ENCODE results near the gene LSS. TPM values are rescaled to one million over a fixed set of nuclear protein-coding genes. Genes with fewer than 3 reads are reported as not detected.

The LSS gene
- total and polyA plus RNA-seq, 2 donors from 2014 or later, result 15.8 to 24.6 TPM

DNA sequence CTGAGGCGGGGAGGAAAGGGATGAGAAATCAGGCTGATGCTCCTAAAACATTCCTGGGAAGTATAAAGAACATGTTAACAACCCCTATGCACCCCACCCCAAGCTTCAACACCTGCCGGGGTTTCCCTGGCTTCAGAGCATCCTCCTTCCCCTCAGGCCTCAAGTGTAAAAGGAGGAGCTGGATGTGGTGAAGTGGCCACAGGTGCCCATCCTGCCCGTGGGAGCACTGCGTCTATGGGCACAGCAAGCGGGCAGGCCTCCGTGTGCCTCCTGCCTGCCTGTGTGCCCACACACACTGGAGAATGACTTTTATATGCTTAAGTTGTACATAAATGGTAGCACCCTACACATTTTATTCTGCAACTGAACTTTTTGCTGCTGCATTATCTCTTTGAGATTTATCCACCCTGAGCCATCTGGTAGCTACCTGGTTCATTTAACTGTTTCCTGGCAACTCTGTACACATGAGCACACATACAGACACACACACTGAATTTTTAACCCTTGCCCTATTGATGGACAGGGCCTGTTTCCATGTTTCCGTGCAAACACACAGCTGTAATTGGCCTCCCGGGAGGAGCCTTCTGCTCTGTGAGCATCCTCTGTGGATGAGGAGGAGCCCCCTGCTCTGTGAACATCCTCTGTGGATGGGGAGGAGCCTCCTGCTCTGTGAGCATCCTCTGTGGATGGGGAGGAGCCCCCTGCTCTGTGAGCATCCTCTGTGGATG lies 59.8 kb downstream of the LSS start:
- Histone ChIP-seq H3K9ac (ENCODE audit: low read length in 3 of 3) (no peak overlapping the region), H3K4me3 (ENCODE audit: low read length in 3 of 3) (no peak overlapping the region), H3K9me3 (ENCODE audit: control insufficient read depth in 2 of 3, insufficient read depth in 1 of 3, low read length in 3 of 3) (no peaks in the 10 kb centered on the region), H3K27ac (ENCODE audit: low read depth in 2 of 2, low read length in 2 of 2) (no peak overlapping the region), H3K27me3 (ENCODE audit: control insufficient read depth, insufficient read depth, low read length) (no peaks in the 10 kb centered on the region), H3K36me3 (ENCODE audit: control insufficient read depth in 2 of 3, insufficient read depth in 3 of 3, low read length in 3 of 3) (no peaks in the 10 kb centered on the region), H3K4me1 (ENCODE audit: control insufficient read depth in 2 of 3, insufficient read depth in 2 of 3, low read depth in 1 of 3, low read length in 3 of 3) (no peaks in the 10 kb centered on the region)
- TF ChIP-seq, protein P1, sequence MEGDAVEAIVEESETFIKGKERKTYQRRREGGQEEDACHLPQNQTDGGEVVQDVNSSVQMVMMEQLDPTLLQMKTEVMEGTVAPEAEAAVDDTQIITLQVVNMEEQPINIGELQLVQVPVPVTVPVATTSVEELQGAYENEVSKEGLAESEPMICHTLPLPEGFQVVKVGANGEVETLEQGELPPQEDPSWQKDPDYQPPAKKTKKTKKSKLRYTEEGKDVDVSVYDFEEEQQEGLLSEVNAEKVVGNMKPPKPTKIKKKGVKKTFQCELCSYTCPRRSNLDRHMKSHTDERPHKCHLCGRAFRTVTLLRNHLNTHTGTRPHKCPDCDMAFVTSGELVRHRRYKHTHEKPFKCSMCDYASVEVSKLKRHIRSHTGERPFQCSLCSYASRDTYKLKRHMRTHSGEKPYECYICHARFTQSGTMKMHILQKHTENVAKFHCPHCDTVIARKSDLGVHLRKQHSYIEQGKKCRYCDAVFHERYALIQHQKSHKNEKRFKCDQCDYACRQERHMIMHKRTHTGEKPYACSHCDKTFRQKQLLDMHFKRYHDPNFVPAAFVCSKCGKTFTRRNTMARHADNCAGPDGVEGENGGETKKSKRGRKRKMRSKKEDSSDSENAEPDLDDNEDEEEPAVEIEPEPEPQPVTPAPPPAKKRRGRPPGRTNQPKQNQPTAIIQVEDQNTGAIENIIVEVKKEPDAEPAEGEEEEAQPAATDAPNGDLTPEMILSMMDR (IDR thresholded peaks at IDR 0.05; ENCODE audit: borderline replicate concordance, extremely low read depth, insufficient read depth), result no peak
- intact Hi-C loops (cut with DNase I), result no loop called here
- FAIRE-seq (no peak), DNase-seq (no peak)

DNA sequence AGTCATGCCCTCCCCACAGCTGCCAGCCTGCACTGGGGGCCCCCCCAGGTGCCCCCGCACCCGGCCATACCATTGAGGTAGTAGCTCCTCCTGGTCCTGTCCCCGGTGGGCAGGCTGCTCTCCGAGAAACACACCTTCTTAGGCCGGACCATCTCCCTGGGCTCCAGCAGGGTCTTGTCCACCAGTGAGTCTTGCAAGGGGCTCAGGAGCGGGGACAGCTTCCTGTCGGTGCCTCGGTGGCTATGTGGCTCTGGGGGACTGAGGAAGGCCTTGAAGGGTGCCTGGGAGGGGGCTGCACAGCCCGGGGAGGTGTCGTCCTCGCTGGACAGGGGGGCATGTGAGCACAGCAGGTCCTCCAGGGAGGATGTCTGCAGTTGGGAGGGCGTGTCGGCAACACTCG lies 60.3 kb downstream of the LSS start:
- Histone ChIP-seq H3K9ac (ENCODE audit: low read length in 3 of 3) (no peak overlapping the region), H3K27ac (ENCODE audit: low read depth in 2 of 2, low read length in 2 of 2) (no peak overlapping the region), H3K27me3 (ENCODE audit: control insufficient read depth, insufficient read depth, low read length) (no peaks in the 10 kb centered on the region), H3K9me3 (ENCODE audit: control insufficient read depth in 2 of 3, insufficient read depth in 1 of 3, low read length in 3 of 3) (no peaks in the 10 kb centered on the region), H3K4me1 (ENCODE audit: control insufficient read depth in 2 of 3, insufficient read depth in 2 of 3, low read depth in 1 of 3, low read length in 3 of 3) (no peaks in the 10 kb centered on the region), H3K36me3 (ENCODE audit: control insufficient read depth in 2 of 3, insufficient read depth in 3 of 3, low read length in 3 of 3) (no peaks in the 10 kb centered on the region), H3K4me3 (ENCODE audit: low read length in 3 of 3) (no peak overlapping the region)
- TF ChIP-seq, protein P1 (IDR thresholded peaks at IDR 0.05; ENCODE audit: borderline replicate concordance, extremely low read depth, insufficient read depth), result no peak
- intact Hi-C loops (cut with DNase I), result no loop called here
- DNase-seq (peak in 1 of 5 donors; percentile 71), FAIRE-seq (no peak)

DNA sequence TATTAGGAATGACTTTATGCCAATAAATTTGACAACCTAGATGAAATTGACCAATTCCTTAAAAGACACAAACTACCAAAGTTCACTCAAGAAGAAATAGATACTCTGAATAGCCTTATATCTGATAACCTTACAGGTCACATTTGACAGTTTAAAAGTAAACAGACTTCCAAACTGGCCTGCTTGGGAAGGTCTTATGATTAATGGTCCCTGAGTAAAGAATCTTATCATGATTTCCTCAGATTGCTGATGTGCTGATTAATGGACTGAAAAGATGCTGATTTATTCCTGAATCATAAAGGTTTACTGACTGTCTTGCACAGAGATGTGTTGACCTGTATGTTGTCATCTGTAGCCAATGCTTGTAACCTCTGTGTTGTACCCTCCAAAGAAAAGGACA lies 63.5 kb downstream of the LSS start:
- Histone ChIP-seq H3K27me3 (ENCODE audit: control insufficient read depth, insufficient read depth, low read length) (no peaks in the 10 kb centered on the region), H3K4me3 (ENCODE audit: low read length in 3 of 3) (no peak overlapping the region), H3K9me3 (ENCODE audit: control insufficient read depth in 2 of 3, insufficient read depth in 1 of 3, low read length in 3 of 3) (no peaks in the 10 kb centered on the region), H3K4me1 (ENCODE audit: control insufficient read depth in 2 of 3, insufficient read depth in 2 of 3, low read depth in 1 of 3, low read length in 3 of 3) (no peaks in the 10 kb centered on the region), H3K36me3 (ENCODE audit: control insufficient read depth in 2 of 3, insufficient read depth in 3 of 3, low read length in 3 of 3) (no peaks in the 10 kb centered on the region), H3K27ac (ENCODE audit: low read depth in 2 of 2, low read length in 2 of 2) (no peak overlapping the region), H3K9ac (ENCODE audit: low read length in 3 of 3) (no peak overlapping the region)
- DNase-seq, result no peak
- TF ChIP-seq, protein P1 (IDR thresholded peaks at IDR 0.05; ENCODE audit: borderline replicate concordance, extremely low read depth, insufficient read depth), result no peak
- no peak for FAIRE-seq
- intact Hi-C loops (cut with DNase I), result no loop called here

DNA sequence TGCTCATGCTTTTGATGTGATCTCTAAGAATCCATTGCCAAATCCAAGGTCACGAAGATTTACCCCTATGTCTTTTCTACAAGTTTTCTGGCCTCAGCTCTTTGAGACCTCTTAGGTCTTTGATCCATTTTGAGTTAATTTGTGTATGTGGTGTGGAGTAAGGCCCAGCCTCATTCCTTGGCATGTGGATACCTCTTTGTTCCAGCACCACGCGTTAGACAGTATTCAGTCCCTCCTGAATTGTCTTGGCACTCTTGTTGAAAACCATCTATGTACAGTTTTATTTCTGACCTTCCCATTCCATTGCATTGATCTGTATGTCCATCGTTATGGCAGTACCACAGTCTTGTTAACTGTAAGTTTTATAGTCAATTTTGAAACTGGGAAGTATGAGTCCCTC lies 65.2 kb downstream of the LSS start:
- FAIRE-seq, result no peak
- Histone ChIP-seq H3K4me1 (ENCODE audit: control insufficient read depth in 2 of 3, insufficient read depth in 2 of 3, low read depth in 1 of 3, low read length in 3 of 3) (no peaks in the 10 kb centered on the region), H3K27me3 (ENCODE audit: control insufficient read depth, insufficient read depth, low read length) (no peaks in the 10 kb centered on the region), H3K9me3 (ENCODE audit: control insufficient read depth in 2 of 3, insufficient read depth in 1 of 3, low read length in 3 of 3) (no peaks in the 10 kb centered on the region), H3K9ac (ENCODE audit: low read length in 3 of 3) (no peak overlapping the region), H3K27ac (ENCODE audit: low read depth in 2 of 2, low read length in 2 of 2) (no peak overlapping the region), H3K36me3 (ENCODE audit: control insufficient read depth in 2 of 3, insufficient read depth in 3 of 3, low read length in 3 of 3) (no peaks in the 10 kb centered on the region), H3K4me3 (ENCODE audit: low read length in 3 of 3) (no peak overlapping the region)
- no peak for DNase-seq
- intact Hi-C loops (cut with DNase I), result no loop called here
- TF ChIP-seq, protein P1 (IDR thresholded peaks at IDR 0.05; ENCODE audit: borderline replicate concordance, extremely low read depth, insufficient read depth), result no peak

Measured in kidney (tissue), 14 donors.